IMR-90 (cell line): ENCODE measurements around the gene KLHDC1. TPM values are rescaled to one million over a fixed set of nuclear protein-coding genes. Genes with fewer than 3 reads are reported as not detected.
A peak's percentile ranks its signal among the peaks of the same experiment; 100 is the strongest.

Source experiments
- ATAC-seq: fragments of 200-7000 bp; cut with Tn5 transposase; 2 replicates; pipeline ENCODE4 v1.9.1; 2020; ENCODE audit warnings: low read depth, mild to moderate bottlenecking, moderate library complexity
- BruUV-seq: library from RNA; stranded (reverse); fragments of 400-500 nt; replicated peaks from 2 replicates; lab custom pipeline; 2021; lab: Mats Ljungman, UMichigan
- CTCF ChIA-PET: fragments of 300-600 bp; formaldehyde crosslinking; extraction: SDS; loops from one replicate; lab custom pipeline; 2021; ENCODE audit warnings: antibody characterized with exemption; lab: Yijun Ruan, JAX
- POLR2A ChIA-PET: fragments of 300-600 bp; sonication (Branson Sonifier 250); formaldehyde crosslinking; loops from one replicate; lab custom pipeline; 2022; ENCODE audit warnings: antibody characterized with exemption; ENCODE audit not compliant: unreplicated experiment; lab: Charles Lee
- DNase-seq: peaks from one replicate; pipeline ENCODE4 v3.0.0; 2013
- H2AFZ ChIP-seq: replicated peaks from 2 replicates; pipeline ENCODE3; 2013; ENCODE audit warnings: low read length, mild to moderate bottlenecking; ENCODE audit not compliant: poor library complexity
- H2AK5ac ChIP-seq: 2 replicates; pipeline ENCODE4 v1.6.1; 2013; ENCODE audit warnings: low read depth, low read length, inconsistent platforms
- H2AK9ac ChIP-seq: replicated peaks from 2 replicates; pipeline ENCODE3; 2013; ENCODE audit warnings: mild to moderate bottlenecking, low read depth, low read length, moderate library complexity; ENCODE audit not compliant: poor library complexity
- H2BK120ac ChIP-seq: 2 replicates; pipeline ENCODE4 v1.6.1; 2013; ENCODE audit warnings: low read depth, low read length, inconsistent platforms
- H2BK15ac ChIP-seq: 3 replicates; pipeline ENCODE4 v1.6.1; 2013; ENCODE audit warnings: low read depth, low read length, inconsistent platforms
- H2BK20ac ChIP-seq: 2 replicates; pipeline ENCODE4 v1.6.1; 2013; ENCODE audit warnings: low read depth, mild to moderate bottlenecking, inconsistent platforms, low read length, moderate library complexity
- H2BK5ac ChIP-seq: 2 replicates; pipeline ENCODE4 v1.6.1; 2013; ENCODE audit warnings: mild to moderate bottlenecking, low read depth, low read length, inconsistent platforms; ENCODE audit not compliant: poor library complexity, severe bottlenecking
- H3K14ac ChIP-seq: replicated peaks from 2 replicates; pipeline ENCODE4 v1.6.1; 2013; ENCODE audit warnings: low read depth, low read length, inconsistent platforms
- H3K18ac ChIP-seq: 2 replicates; pipeline ENCODE4 v1.6.1; 2013; ENCODE audit warnings: low read depth, low read length, control low read depth
- H3K23ac ChIP-seq: 2 replicates; pipeline ENCODE4 v1.6.1; 2013; ENCODE audit warnings: low read depth, low read length, inconsistent platforms
- H3K27ac ChIP-seq: 2 replicates; pipeline ENCODE4 v1.5.1; 2013; ENCODE audit warnings: mild to moderate bottlenecking, control low read depth, low read length; ENCODE audit not compliant: insufficient read depth
- H3K27me3 ChIP-seq: 2 replicates; pipeline ENCODE4 v1.6.1; 2013; ENCODE audit warnings: low read length; ENCODE audit not compliant: control insufficient read depth, insufficient read depth
- H3K36me3 ChIP-seq: 2 replicates; pipeline ENCODE4 v1.6.1; 2013; ENCODE audit warnings: low read length, mixed read lengths; ENCODE audit not compliant: control insufficient read depth, insufficient read depth
- H3K4ac ChIP-seq: 2 replicates; pipeline ENCODE4 v1.6.1; 2013; ENCODE audit warnings: low read depth, low read length, inconsistent platforms
- H3K4me1 ChIP-seq: 2 replicates; pipeline ENCODE4 v1.6.1; 2013; ENCODE audit warnings: low read length, mixed read lengths; ENCODE audit not compliant: control insufficient read depth, insufficient read depth
- H3K4me2 ChIP-seq: 2 replicates; pipeline ENCODE4 v1.6.1; 2013; ENCODE audit warnings: low read depth, mild to moderate bottlenecking, control low read depth, low read length, moderate library complexity
- H3K4me3 ChIP-seq: 2 replicates; pipeline ENCODE4 v1.5.1; 2013; ENCODE audit warnings: low read depth, mild to moderate bottlenecking, control low read depth, low read length, moderate library complexity; ENCODE audit not compliant: insufficient read depth
- H3K56ac ChIP-seq: 2 replicates; pipeline ENCODE4 v1.6.1; 2013; ENCODE audit warnings: low read length, inconsistent platforms; ENCODE audit not compliant: insufficient read depth; ENCODE audit errors: extremely low read depth
- H3K79me1 ChIP-seq, 2 experiments: 2 replicates each; pipeline ENCODE4 v1.6.1; 2013; ENCODE audit warnings: low read length in 2 of 2, inconsistent platforms in 1 of 2, low read depth in 1 of 2
- H3K9ac ChIP-seq: 2 replicates; pipeline ENCODE4 v1.6.1; 2013; ENCODE audit warnings: low read depth, low read length, control low read depth
- H3K9me1 ChIP-seq: 2 replicates; pipeline ENCODE4 v1.6.1; 2013; ENCODE audit warnings: low read length, inconsistent platforms; ENCODE audit not compliant: insufficient read depth
- H3K9me3 ChIP-seq: 2 replicates; pipeline ENCODE4 v1.6.1; 2013; ENCODE audit warnings: low read length; ENCODE audit not compliant: control insufficient read depth, insufficient read depth
- H4K20me1 ChIP-seq: 2 replicates; pipeline ENCODE4 v1.6.1; 2013; ENCODE audit warnings: low read length, inconsistent platforms; ENCODE audit not compliant: insufficient read depth
- H4K5ac ChIP-seq: 2 replicates; pipeline ENCODE4 v1.6.1; 2013; ENCODE audit warnings: mild to moderate bottlenecking, low read depth, low read length, control low read depth
- H4K8ac ChIP-seq, 2 experiments: 2 replicates each; pipeline ENCODE4 v1.6.1; 2013; ENCODE audit warnings: low read depth in 2 of 2, low read length in 2 of 2, control low read depth in 1 of 2, inconsistent platforms in 1 of 2
- H4K91ac ChIP-seq: 2 replicates; pipeline ENCODE4 v1.6.1; 2013; ENCODE audit warnings: low read depth, low read length, inconsistent platforms; ENCODE audit not compliant: insufficient read depth
- CHD1 ChIP-seq: IDR thresholded peaks from 2 replicates; pipeline ENCODE4 v1.6.1; 2012; ENCODE audit warnings: low read depth, low read length, improper control_type of control experiment
- MAFK ChIP-seq: IDR thresholded peaks from 2 replicates; pipeline ENCODE4 v1.6.1; 2012; ENCODE audit warnings: low read depth, low read length, improper control_type of control experiment
- NFE2L2 ChIP-seq: fragments of 150-350 bp; IDR thresholded peaks from 2 replicates; pipeline ENCODE4 v1.6.1; 2016; ENCODE audit warnings: low read depth, mild to moderate bottlenecking, low read length
- RCOR1 ChIP-seq: IDR thresholded peaks from 2 replicates; pipeline ENCODE4 v1.6.1; 2012; ENCODE audit warnings: mild to moderate bottlenecking, low read length, improper control_type of control experiment; ENCODE audit not compliant: insufficient replicate concordance
- WGBS, 2 experiments: methylation state at CpG; one replicate each; pipeline versions ENCODE4 v1.1.5 to v1.1.7; 2013; ENCODE audit warnings: missing lambda C conversion rate in 2 of 2; ENCODE audit not compliant: insufficient read length in 1 of 2; ENCODE audit errors: extremely low coverage in 2 of 2; 5-methylcytosine and 5-hydroxymethylcytosine counted together
- dilution Hi-C: fragments of 300-500 bp; cut with HindIII; formaldehyde crosslinking; loops from one replicate; pipeline ENCODE4 v1.14.3; 2018; ENCODE audit warnings: low sequenced_read_pairs; ENCODE audit not compliant: unreplicated experiment
- in situ Hi-C: fragments of 300-500 bp; cut with MboI; formaldehyde crosslinking; loops from 3 replicates; pipeline ENCODE4 v1.14.3; 2019; ENCODE audit warnings: low sequenced_read_pairs, inconsistent platforms, mixed read lengths
- intact Hi-C: fragments of 100-400 bp; cut with micrococcal nuclease; formaldehyde crosslinking; loops from 2 replicates; pipeline ENCODE4 v1.10.0; 2022
- polyA plus RNA-seq, 3 experiments: library from polyadenylated mRNA; depleted of rRNA; stranded (reverse); fragments of >200 nt; gene quantifications; 2 replicates each; pipeline ENCODE4 v1.2.3, GENCODE V29; 2012; ENCODE audit warnings: low replicate concordance in 1 of 3
- total RNA-seq: library from RNA; depleted of rRNA; stranded (reverse); fragments of >200 nt; gene quantifications from 2 replicates; pipeline ENCODE4 v1.2.3, GENCODE V29; 2012
- TF ChIP-seq, protein P1 (sequence below): conservative IDR thresholded peaks from 2 replicates; pipeline ENCODE4 v1.5.1; 2012; ENCODE audit warnings: mild to moderate bottlenecking, low read depth, low read length, improper control_type of control experiment

Gene KLHDC1
- total and polyA plus RNA-seq, 2 of the 4 experiments (the other 2 are of a cell fraction), result 0.51 to 0.90 TPM

DNA sequence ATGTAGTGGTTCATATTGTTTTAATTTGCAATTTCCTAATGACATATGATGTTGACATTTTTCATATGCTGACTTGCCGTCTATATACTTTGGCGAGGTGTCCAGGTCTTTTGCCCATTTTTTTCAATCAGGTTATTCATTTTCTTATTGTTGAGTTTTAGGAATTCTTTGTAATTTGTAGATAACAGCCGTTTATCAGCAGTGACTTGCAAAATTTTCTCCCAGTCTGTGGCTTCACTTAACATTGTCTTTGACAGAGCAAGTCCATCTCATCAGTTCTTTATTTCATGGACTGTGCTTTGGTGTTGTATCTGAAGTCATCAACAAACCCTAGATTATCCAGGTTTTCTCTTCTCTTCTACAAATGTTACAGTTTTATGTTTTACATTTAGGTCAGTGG, 62.5 kb downstream of the KLHDC1 start:
- H3K4me3 ChIP-seq, result no peak overlapping the region
- no peak overlapping the region for H2BK15ac ChIP-seq
- H2BK120ac ChIP-seq, result no peak overlapping the region
- dilution Hi-C loops, result no loop called here
- no peak overlapping the region for H2AFZ ChIP-seq
- no peaks in the 10 kb centered on the region for H3K4me1 ChIP-seq
- no peak overlapping the region for H3K9ac ChIP-seq
- no peak overlapping the region for H4K8ac ChIP-seq
- no peak overlapping the region for H3K4ac ChIP-seq
- H3K56ac ChIP-seq, result no peak overlapping the region
- H4K91ac ChIP-seq, result no peak overlapping the region
- no peaks in the 10 kb centered on the region for H4K20me1 ChIP-seq
- no peak overlapping the region for H3K4me2 ChIP-seq
- intact Hi-C loops, result no loop called here
- CTCF ChIA-PET, result no interaction called here
- no peaks in the 10 kb centered on the region for H3K9me1 ChIP-seq
- H2AK9ac ChIP-seq, result no peak overlapping the region
- H3K14ac ChIP-seq, result no peak overlapping the region
- POLR2A ChIA-PET, result no interaction called here
- H3K27me3 ChIP-seq, result no peaks in the 10 kb centered on the region
- TF ChIP-seq RCOR1 (no peak), NFE2L2 (peak; percentile 49; the same call in 1 of the 2 replicates), CHD1 (no peak), MAFK (no peak)
- TF ChIP-seq, protein P1, sequence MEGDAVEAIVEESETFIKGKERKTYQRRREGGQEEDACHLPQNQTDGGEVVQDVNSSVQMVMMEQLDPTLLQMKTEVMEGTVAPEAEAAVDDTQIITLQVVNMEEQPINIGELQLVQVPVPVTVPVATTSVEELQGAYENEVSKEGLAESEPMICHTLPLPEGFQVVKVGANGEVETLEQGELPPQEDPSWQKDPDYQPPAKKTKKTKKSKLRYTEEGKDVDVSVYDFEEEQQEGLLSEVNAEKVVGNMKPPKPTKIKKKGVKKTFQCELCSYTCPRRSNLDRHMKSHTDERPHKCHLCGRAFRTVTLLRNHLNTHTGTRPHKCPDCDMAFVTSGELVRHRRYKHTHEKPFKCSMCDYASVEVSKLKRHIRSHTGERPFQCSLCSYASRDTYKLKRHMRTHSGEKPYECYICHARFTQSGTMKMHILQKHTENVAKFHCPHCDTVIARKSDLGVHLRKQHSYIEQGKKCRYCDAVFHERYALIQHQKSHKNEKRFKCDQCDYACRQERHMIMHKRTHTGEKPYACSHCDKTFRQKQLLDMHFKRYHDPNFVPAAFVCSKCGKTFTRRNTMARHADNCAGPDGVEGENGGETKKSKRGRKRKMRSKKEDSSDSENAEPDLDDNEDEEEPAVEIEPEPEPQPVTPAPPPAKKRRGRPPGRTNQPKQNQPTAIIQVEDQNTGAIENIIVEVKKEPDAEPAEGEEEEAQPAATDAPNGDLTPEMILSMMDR, result no peak
- no peak overlapping the region for H3K23ac ChIP-seq
- H2BK20ac ChIP-seq, result no peak overlapping the region
- DNase-seq (no peak), ATAC-seq (no peak)
- no peak overlapping the region for H2BK5ac ChIP-seq
- in situ Hi-C loops, result loop anchor here (25.0 kb wide), 1 partner anchor 293 kb away; no protein-coding TSS in a partner anchor
- no peaks in the 10 kb centered on the region for H3K9me3 ChIP-seq
- H3K18ac ChIP-seq, result no peak overlapping the region; the same call in 1 of the 2 replicates
- H3K36me3 ChIP-seq, result no peaks in the 10 kb centered on the region
- H3K27ac ChIP-seq, result no peak overlapping the region
- H3K79me1 ChIP-seq, result no peaks in the 10 kb centered on the region
- no peak overlapping the region for H4K5ac ChIP-seq
- BruUV-seq, result no TSS peak
- no peak overlapping the region for H2AK5ac ChIP-seq
- WGBS, 2 experiments, result no CpG with 5 or more reads among the region's 3 CpGs
